H1 (cell line): Measurements from ENCODE around the gene PRRC2A.

Experiments used
- CTCF ChIP-seq, 3 experiments: IDR thresholded peaks; 1 replicate in 2 of 3; 2 replicates in 1 of 3; pipeline versions ENCODE4 v1.5.1 to v1.6.1; 2011; ENCODE audit warnings: low read length in 3 of 3, mild to moderate bottlenecking in 3 of 3, inconsistent platforms in 2 of 3, low read depth in 1 of 3, moderate library complexity in 1 of 3; ENCODE audit not compliant: insufficient read depth in 1 of 3; ENCODE audit errors: control extremely low read depth in 1 of 3
- EZH2 ChIP-seq: fragments of 200-600 bp; sonication (generic); IDR thresholded peaks from 2 replicates; pipeline ENCODE4 v1.7.1; 2012; ENCODE audit warnings: low read depth, mild to moderate bottlenecking, moderate library complexity, low read length, inconsistent platforms; ENCODE audit not compliant: severe bottlenecking
- FOSL1 ChIP-seq: IDR thresholded peaks from 2 replicates; pipeline ENCODE4 v1.6.1; 2011; ENCODE audit warnings: mild to moderate bottlenecking, low read depth, low read length, moderate library complexity; ENCODE audit not compliant: insufficient read depth
- KDM1A ChIP-seq: fragments of 200-600, 300-600 bp; sonication (generic); IDR thresholded peaks from 2 replicates; pipeline ENCODE4 v1.7.1; 2016; ENCODE audit warnings: mild to moderate bottlenecking, low read length, borderline replicate concordance
- MAFK ChIP-seq: IDR thresholded peaks from 2 replicates; pipeline ENCODE4 v1.6.1; 2012; ENCODE audit warnings: low read depth, mild to moderate bottlenecking, improper control_type of control experiment, low read length
- POLR2A ChIP-seq, 2 experiments: IDR thresholded peaks; 1 replicate in 1 of 2; 2 replicates in 1 of 2; pipeline ENCODE4 v1.6.1; 2011; ENCODE audit warnings: low read depth in 2 of 2, low read length in 2 of 2, mild to moderate bottlenecking in 2 of 2; ENCODE audit errors: control extremely low read depth in 1 of 2
- POLR2AphosphoS5 ChIP-seq: IDR thresholded peaks from 2 replicates; pipeline ENCODE4 v1.6.1; 2011; ENCODE audit warnings: low read depth, low read length
- RAD21 ChIP-seq, 2 experiments: IDR thresholded peaks in 1 of 2; conservative IDR thresholded peaks in 1 of 2; 2 replicates each; pipeline ENCODE4 v1.6.1; 2011; ENCODE audit warnings: low read depth in 2 of 2, low read length in 2 of 2, improper control_type of control experiment in 1 of 2, inconsistent platforms in 1 of 2, mild to moderate bottlenecking in 1 of 2, moderate library complexity in 1 of 2
- SAP30 ChIP-seq: fragments of 300-600 bp; sonication (generic); IDR thresholded peaks from 2 replicates; pipeline ENCODE4 v1.7.1; 2012; ENCODE audit warnings: low read length, moderate library complexity, mild to moderate bottlenecking, inconsistent platforms; ENCODE audit not compliant: insufficient read depth, insufficient replicate concordance
- TCF12 ChIP-seq: IDR thresholded peaks from 2 replicates; pipeline ENCODE4 v1.6.1; 2011; ENCODE audit warnings: low read depth, mild to moderate bottlenecking, low read length
- TF ChIP-seq, protein P1 (sequence below): IDR thresholded peaks from 2 replicates; pipeline ENCODE4 v1.6.1; 2011; ENCODE audit warnings: low read depth, mild to moderate bottlenecking, low read length; ENCODE audit not compliant: insufficient read depth

- TF ChIP-seq SAP30, result no peak
- no peak for TF ChIP-seq CTCF (IDR thresholded peaks at IDR 0.05; ENCODE audit: control extremely low read depth in 1 of 3, insufficient read depth in 1 of 3, low read depth in 1 of 3, low read length in 3 of 3)
- no peak for TF ChIP-seq POLR2A (IDR thresholded peaks at IDR 0.05; ENCODE audit: control extremely low read depth in 1 of 2, low read depth in 2 of 2, low read length in 2 of 2)
- TF ChIP-seq MAFK, result no peak
- no peak for TF ChIP-seq TCF12
- TF ChIP-seq POLR2AphosphoS5, result no peak
- no peak for TF ChIP-seq EZH2
- TF ChIP-seq KDM1A, result no peak
- no peak for TF ChIP-seq RAD21 (IDR thresholded peaks at IDR 0.05 in 1 of 2, conservative IDR thresholded peaks at IDR 0.05 in 1 of 2; ENCODE audit: low read depth in 2 of 2, low read length in 2 of 2)
- TF ChIP-seq, protein P1, sequence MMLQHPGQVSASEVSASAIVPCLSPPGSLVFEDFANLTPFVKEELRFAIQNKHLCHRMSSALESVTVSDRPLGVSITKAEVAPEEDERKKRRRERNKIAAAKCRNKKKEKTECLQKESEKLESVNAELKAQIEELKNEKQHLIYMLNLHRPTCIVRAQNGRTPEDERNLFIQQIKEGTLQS, result no peak
- TF ChIP-seq FOSL1, result no peak
Measured at GRCh38 chr6:31592396-31592771, 28.1 kb upstream of the PRRC2A start.
